Colonic mucosa (tissue), 4 donors: Measurements from ENCODE around the gene DMKN. TPM values are rescaled to one million over a fixed set of nuclear protein-coding genes. Genes with fewer than 3 reads are reported as not detected.
A peak's percentile ranks its signal among the peaks of the same experiment; 100 is the strongest.

Source experiments
- DNase-seq: peaks from one replicate; pipeline ENCODE4 v3.0.0-alpha.2; 2020
- H3K27ac ChIP-seq: fragments of 200-600 bp; one replicate; pipeline ENCODE4 v1.8.0; 2021
- H3K27me3 ChIP-seq: fragments of 200-600 bp; one replicate; pipeline ENCODE4 v1.8.0; 2021
- H3K36me3 ChIP-seq: fragments of 200-600 bp; one replicate; pipeline ENCODE4 v1.8.0; 2021
- H3K4me1 ChIP-seq: fragments of 200-600 bp; one replicate; pipeline ENCODE4 v1.8.0; 2021; ENCODE audit warnings: mild to moderate bottlenecking
- H3K4me3 ChIP-seq: fragments of 200-600 bp; one replicate; pipeline ENCODE4 v1.8.0; 2021
- H3K9ac ChIP-seq, 2 donors: one replicate each; pipeline ENCODE4 v1.7.0; 2013; ENCODE audit warnings: control low read depth in 2 of 2, low read depth in 2 of 2, low read length in 2 of 2
- H3K9me3 ChIP-seq: fragments of 200-600 bp; one replicate; pipeline ENCODE4 v1.8.0; 2021
- intact Hi-C: fragments of 100-400 bp; cut with DNase I; formaldehyde crosslinking; loops from one replicate; pipeline ENCODE4 v1.14.1; 2022
- total RNA-seq, 2 donors: library from RNA; stranded (reverse); fragmentation: NEBNext Ultra II Directional in 1 of 2; extraction: Animal tissue kit (Norgen Biotek cat#: 25700) in 1 of 2; gene quantifications; one replicate each; pipeline ENCODE4 v1.2.1, GENCODE V29; 2021
- TF ChIP-seq, protein P1 (sequence below): fragments of 200-600 bp; IDR thresholded peaks from one replicate; pipeline ENCODE4 v1.8.0; 2022; ENCODE audit warnings: antibody characterized with exemption, mild to moderate bottlenecking
- donor health status: healthy.
- donor health status: DM: no; HTN: no; CAD: no.
- donor health status: DM: no; HTN: no; CAD: no.

The DMKN gene, protein sequence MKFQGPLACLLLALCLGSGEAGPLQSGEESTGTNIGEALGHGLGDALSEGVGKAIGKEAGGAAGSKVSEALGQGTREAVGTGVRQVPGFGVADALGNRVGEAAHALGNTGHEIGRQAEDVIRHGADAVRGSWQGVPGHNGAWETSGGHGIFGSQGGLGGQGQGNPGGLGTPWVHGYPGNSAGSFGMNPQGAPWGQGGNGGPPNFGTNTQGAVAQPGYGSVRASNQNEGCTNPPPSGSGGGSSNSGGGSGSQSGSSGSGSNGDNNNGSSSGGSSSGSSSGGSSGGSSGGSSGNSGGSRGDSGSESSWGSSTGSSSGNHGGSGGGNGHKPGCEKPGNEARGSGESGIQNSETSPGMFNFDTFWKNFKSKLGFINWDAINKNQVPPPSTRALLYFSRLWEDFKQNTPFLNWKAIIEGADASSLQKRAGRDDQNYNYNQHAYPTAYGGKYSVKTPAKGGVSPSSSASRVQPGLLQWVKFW
- 10 to 100 TPM; 12.8 to 14.6 TPM for total RNA-seq

DNA sequence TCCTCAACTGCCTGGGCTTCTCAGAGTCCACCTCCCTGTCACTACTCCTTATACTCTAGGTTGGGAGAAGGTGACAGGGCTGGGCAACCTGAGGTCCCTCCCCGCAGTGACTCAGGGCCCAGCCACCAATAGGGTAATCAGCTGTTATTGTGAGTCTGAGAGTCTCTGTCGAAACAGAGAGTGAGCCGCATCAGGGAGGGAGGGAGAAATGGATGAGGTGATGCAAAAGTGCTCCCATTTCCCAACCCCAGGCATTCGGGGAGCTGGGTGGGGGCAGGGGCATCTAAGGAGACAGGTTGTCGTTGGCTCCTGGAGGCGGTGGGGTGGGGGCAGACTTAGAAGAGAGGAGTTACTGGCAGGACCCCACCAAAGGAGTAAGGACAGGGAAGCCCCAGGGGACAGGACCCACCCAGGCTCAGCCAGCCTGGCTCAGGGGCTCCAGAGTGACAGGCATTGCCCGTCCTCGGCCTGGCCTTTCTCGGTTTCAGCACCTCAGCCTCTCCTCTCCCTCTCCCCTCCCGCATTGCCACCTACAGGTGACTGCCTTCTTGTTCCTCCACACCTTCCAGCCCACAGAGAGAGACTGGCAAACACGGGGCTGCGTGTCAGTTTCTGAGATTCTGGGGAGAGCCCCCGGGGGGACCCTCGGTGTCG is at the start of gene DMKN:
Gene DMKN, minus strand, starts transcription at position 22 of the 654 bp plus-strand sequence. CDS start 174 bp downstream, outside the sequence.
- Histone ChIP-seq H3K36me3 (no peaks in the 10 kb centered on the region), H3K27me3 (no peaks in the 10 kb centered on the region), H3K4me3 (no peak within 1 kb of the TSS), H3K9ac (peak within 1 kb of the TSS in 1 of 2 donors; percentile 2), H3K9me3 (no peaks in the 10 kb centered on the region), H3K27ac (no peak within 1 kb of the TSS), H3K4me1 (no peaks in the 10 kb centered on the region)
- intact Hi-C loops: no loop called here
- DNase-seq: no peak
- TF ChIP-seq, protein P1, sequence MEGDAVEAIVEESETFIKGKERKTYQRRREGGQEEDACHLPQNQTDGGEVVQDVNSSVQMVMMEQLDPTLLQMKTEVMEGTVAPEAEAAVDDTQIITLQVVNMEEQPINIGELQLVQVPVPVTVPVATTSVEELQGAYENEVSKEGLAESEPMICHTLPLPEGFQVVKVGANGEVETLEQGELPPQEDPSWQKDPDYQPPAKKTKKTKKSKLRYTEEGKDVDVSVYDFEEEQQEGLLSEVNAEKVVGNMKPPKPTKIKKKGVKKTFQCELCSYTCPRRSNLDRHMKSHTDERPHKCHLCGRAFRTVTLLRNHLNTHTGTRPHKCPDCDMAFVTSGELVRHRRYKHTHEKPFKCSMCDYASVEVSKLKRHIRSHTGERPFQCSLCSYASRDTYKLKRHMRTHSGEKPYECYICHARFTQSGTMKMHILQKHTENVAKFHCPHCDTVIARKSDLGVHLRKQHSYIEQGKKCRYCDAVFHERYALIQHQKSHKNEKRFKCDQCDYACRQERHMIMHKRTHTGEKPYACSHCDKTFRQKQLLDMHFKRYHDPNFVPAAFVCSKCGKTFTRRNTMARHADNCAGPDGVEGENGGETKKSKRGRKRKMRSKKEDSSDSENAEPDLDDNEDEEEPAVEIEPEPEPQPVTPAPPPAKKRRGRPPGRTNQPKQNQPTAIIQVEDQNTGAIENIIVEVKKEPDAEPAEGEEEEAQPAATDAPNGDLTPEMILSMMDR: no peak

DNA sequence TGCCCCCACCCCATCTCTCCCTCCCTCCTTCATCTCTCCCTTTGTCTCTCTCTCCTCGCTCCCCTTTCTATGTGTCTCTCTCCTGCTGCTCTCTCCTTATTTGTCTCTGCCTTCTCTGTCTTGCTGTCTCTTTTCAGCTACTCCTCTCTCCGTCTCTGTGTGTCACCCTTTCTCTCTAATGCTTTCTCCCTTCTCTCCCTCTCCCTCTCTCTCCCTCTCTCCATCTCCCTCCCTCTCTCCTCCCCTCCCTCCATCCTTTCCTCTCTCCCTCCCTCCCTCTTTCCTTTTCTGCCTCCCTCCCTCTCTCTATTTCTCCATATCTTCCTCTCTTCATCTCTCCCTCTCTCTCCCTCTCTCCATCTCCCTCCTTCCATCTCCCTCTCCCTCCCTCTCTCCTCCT is 49.3 kb upstream of the DMKN start:
- no peaks in the 10 kb centered on the region for H3K36me3 ChIP-seq
- peaks cover 3% of the 10 kb centered on the region for H3K4me1 ChIP-seq
- H3K27ac ChIP-seq: no peak overlapping the region
- no peak for DNase-seq
- peaks cover 13% of the 10 kb centered on the region for H3K27me3 ChIP-seq
- no peak overlapping the region for H3K4me3 ChIP-seq
- no peak overlapping the region for H3K9ac ChIP-seq
- intact Hi-C loops: no loop called here
- TF ChIP-seq, protein P1: no peak
- H3K9me3 ChIP-seq: no peaks in the 10 kb centered on the region

DNA sequence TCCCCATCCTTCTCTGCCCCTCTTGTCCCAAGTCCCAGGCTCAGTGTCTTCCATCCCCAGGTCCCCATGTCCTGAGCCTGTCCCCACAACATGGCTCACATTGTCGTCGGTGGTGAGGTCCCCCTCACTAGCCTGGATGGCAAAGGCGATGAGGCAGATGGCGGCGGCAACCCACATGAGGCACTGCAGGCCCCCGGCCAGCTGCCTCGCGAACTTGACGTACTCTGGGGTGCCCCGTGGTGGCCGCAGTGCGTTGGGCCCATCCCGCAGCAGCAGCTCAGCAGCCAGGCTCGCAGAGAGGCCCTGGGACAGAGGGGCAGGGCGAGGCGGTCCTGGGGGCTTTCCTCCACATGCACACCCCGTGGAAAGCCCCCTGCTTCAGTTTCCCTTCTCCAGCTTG is 48.9 kb upstream of the DMKN start:
- intact Hi-C loops: no loop called here
- Histone ChIP-seq H3K27me3 (peaks cover 13% of the 10 kb centered on the region), H3K4me3 (no peak overlapping the region)

DNA sequence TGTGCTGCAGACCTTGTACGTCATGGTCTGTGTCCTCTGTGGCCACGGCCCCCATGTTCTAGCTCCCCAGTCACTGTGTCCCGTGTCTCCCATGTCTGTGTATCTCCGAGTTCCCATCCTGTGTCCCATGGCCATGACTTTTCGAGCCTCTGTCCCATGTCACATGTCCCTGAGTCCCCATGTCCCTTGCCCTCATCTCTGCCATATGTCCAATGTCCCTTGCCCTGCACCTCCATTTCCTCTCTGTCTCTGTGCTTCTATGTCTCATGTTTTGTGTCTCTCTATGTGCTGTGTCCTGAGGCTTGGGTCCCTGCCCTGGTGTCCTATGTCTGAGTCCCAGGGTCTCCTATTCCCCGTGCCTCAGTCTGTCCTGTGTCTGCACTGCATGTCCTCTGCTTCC is 48.0 kb upstream of the DMKN start:
- intact Hi-C loops: no loop called here

More for the DNA sequence above, 48.9 kb upstream of the DMKN start:
- TF ChIP-seq, protein P1: no peak
- DNase-seq: no peak
- H3K9me3 ChIP-seq: no peaks in the 10 kb centered on the region
- H3K9ac ChIP-seq: no peak overlapping the region
- H3K36me3 ChIP-seq: no peaks in the 10 kb centered on the region
- peaks cover 3% of the 10 kb centered on the region for H3K4me1 ChIP-seq
- H3K27ac ChIP-seq: no peak overlapping the region

DNA sequence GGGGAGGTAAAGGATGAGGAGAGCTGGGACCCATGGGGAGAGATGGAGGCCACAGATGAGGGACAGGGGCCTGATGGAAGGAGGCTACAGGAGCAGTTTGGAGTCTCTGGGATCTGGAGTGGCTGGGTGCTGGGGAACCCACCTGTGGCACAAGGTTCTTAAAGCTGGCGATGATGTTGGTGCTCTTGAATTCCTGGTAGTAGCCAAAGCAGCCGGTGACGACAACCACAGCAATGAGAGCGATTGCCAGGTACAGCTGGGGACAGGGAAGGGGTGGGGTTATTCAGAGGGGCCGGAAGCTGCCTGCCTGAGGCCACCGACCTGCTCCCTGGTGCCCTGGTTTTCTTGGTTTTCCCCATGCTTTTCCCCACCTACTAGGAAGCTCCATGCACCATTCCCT is 47.2 kb upstream of the DMKN start:
- H3K4me3 ChIP-seq: no peak overlapping the region
- no peaks in the 10 kb centered on the region for H3K36me3 ChIP-seq
- no peak overlapping the region for H3K27ac ChIP-seq
- TF ChIP-seq, protein P1: no peak
- peaks cover 13% of the 10 kb centered on the region for H3K27me3 ChIP-seq
- no peak for DNase-seq
- H3K9ac ChIP-seq: no peak overlapping the region
- H3K4me1 ChIP-seq: peaks cover 3% of the 10 kb centered on the region
- intact Hi-C loops: no loop called here
- H3K9me3 ChIP-seq: no peaks in the 10 kb centered on the region

More for the DNA sequence above, 48.0 kb upstream of the DMKN start:
- no peak for DNase-seq
- TF ChIP-seq, protein P1: no peak
- no peaks in the 10 kb centered on the region for H3K36me3 ChIP-seq
- H3K27ac ChIP-seq: no peak overlapping the region
- no peaks in the 10 kb centered on the region for H3K9me3 ChIP-seq
- peaks cover 13% of the 10 kb centered on the region for H3K27me3 ChIP-seq
- H3K4me3 ChIP-seq: no peak overlapping the region
- H3K4me1 ChIP-seq: peaks cover 3% of the 10 kb centered on the region
- no peak overlapping the region for H3K9ac ChIP-seq
